ENCODE results near the gene UBR1. TPM values are rescaled to one million over a fixed set of nuclear protein-coding genes. Genes with fewer than 3 reads are reported as not detected.

The UBR1 gene
- total RNA-seq, 1 experiment from 2014 or later = 22.2 TPM

GRCh38 chr15:43056696-43057095 lies 49.1 kb downstream of the UBR1 start:
- Histone ChIP-seq H3K79me2 (ENCODE audit: insufficient read depth, low read length) (no peaks in the 10 kb centered on the region), H4K91ac (ENCODE audit: insufficient read length, low read depth, low read length) (no peak overlapping the region), H3K4ac (ENCODE audit: low read depth, low read length) (no peak overlapping the region), H3K23ac (ENCODE audit: insufficient read length, low read depth, low read length) (no peak overlapping the region), H3K79me1 (ENCODE audit: insufficient read depth, low read depth, low read length, poor library complexity, severe bottlenecking) (no peaks in the 10 kb centered on the region), H3T11ph (ENCODE audit: low read length) (no peak overlapping the region), H3K23me2 (ENCODE audit: insufficient read length, low read depth, low read length, poor library complexity, severe bottlenecking) (no peaks in the 10 kb centered on the region), H2AK5ac (ENCODE audit: insufficient read length, low read length) (no peak overlapping the region), H2BK120ac (ENCODE audit: low read depth, low read length, poor library complexity, severe bottlenecking) (no peak overlapping the region), H4K20me1 (ENCODE audit: control insufficient read depth, insufficient read depth, insufficient read length) (no peaks in the 10 kb centered on the region), H2BK15ac (ENCODE audit: low read depth, low read length) (no peak overlapping the region), H3K27me3 (ENCODE audit: insufficient read depth, low read length) (no peaks in the 10 kb centered on the region), H2BK20ac (ENCODE audit: low read depth, low read length, poor library complexity, severe bottlenecking) (no peak overlapping the region), H3K14ac (ENCODE audit: insufficient read depth, low read length) (no peak overlapping the region), H3K9ac (ENCODE audit: extremely low read depth, insufficient read length, low read length) (no peak overlapping the region), H4K5ac (ENCODE audit: insufficient read length, low read depth, low read length) (no peak overlapping the region), H3K4me2 (ENCODE audit: insufficient read depth, insufficient read length, low read length) (no peak overlapping the region), H3K9me3 (ENCODE audit: control insufficient read depth, low read depth, low read length) (no peaks in the 10 kb centered on the region), H2BK5ac (ENCODE audit: insufficient read length, low read length) (no peak overlapping the region), H3K18ac (ENCODE audit: insufficient read length, low read depth, low read length) (no peak overlapping the region), H3K27ac (ENCODE audit: insufficient read length, low read depth, low read length) (no peak overlapping the region), H3K4me1 (ENCODE audit: insufficient read depth, low read length) (no peaks in the 10 kb centered on the region), H3K56ac (ENCODE audit: insufficient read length, low read depth, low read length) (no peak overlapping the region), H4K8ac (replicated peaks; ENCODE audit: insufficient read length, low read depth, low read length) (no peak overlapping the region), H2BK12ac (ENCODE audit: insufficient read length, low read depth, low read length) (no peak overlapping the region), H2AFZ (ENCODE audit: low read length) (no peak overlapping the region)
- Mint-ChIP-seq H3K27me3 (ENCODE audit: low read depth) (no peaks in the 10 kb centered on the region), H3K9me3 (no peaks in the 10 kb centered on the region), H3K4me3 (no peak overlapping the region), H3K27ac (no peak overlapping the region), H3K36me3 (ENCODE audit: insufficient read depth in 1 of 3, low read depth in 3 of 3) (peaks cover 8 to 78% (median 45%) of the 10 kb centered on the region in 3 experiments; a peak in 5 of 7 replicates), H3K4me1 (no peaks in the 10 kb centered on the region)
- no peak for DNase-seq
- no peak for TF ChIP-seq CTCF (conservative IDR thresholded peaks at IDR 0.05)
